Parietal lobe (tissue), 1 donor: ENCODE measurements around the gene BST1. TPM values are rescaled to one million over a fixed set of nuclear protein-coding genes. Genes with fewer than 3 reads are reported as not detected.

Experiments used
- total RNA-seq: library from RNA; depleted of rRNA; stranded (reverse); fragments of >200 nt; gene quantifications from one replicate; pipeline ENCODE4 v1.2.3, GENCODE V29; 2014

The BST1 gene
- total RNA-seq: 0.94 TPM

GRCh38 chr4:15702941-15703403 is at the start of gene BST1:
Gene BST1, plus strand, starts transcription at chr4:15703065. Its CDS starts 80 bp downstream, at chr4:15703145.

GRCh38 chr4:15655223-15656037 is 47.4 kb upstream of the BST1 start, which contains the start of gene FBXL5:
Gene FBXL5, minus strand, starts transcription at chr4:15655357. Its CDS starts 70 bp downstream, at chr4:15655287.

GRCh38 chr4:15681372-15682241 is 21.3 kb upstream of the BST1 start, which contains the start of gene FAM200B:
Gene FAM200B, plus strand, starts transcription at chr4:15681827. Its CDS starts 5,151 bp downstream, at chr4:15686978.

GRCh38 chr4:15778289-15779241 is 75.7 kb downstream of the BST1 start, which contains the start of gene CD38:
Gene CD38, plus strand, starts transcription at chr4:15778328. Its CDS starts 87 bp downstream, at chr4:15778415.

Other genes with a start within 250 kb of the BST1 start
- gene CC2D2A, start 233.2 kb upstream of the BST1 start, total RNA-seq: 39.4 TPM
- 200 TPM for gene FBXL5, start 47.7 kb upstream of the BST1 start, total RNA-seq
- gene FAM200B, start 21.2 kb upstream of the BST1 start, total RNA-seq: 58.2 TPM
- 9.1 TPM for gene CD38, start 75.3 kb downstream of the BST1 start, total RNA-seq
- gene FGFBP1, start 235.7 kb downstream of the BST1 start, total RNA-seq: not detected